MCF 10A (cell line): ENCODE data around the gene PRLH. TPM values are rescaled to one million over a fixed set of nuclear protein-coding genes. Genes with fewer than 3 reads are reported as not detected.

Experiments
- BruUV-seq: library from RNA; stranded (reverse); fragments of 400-500 nt; replicated peaks from 2 replicates; lab custom pipeline; 2021; lab: Mats Ljungman, UMichigan
- CTCF ChIA-PET: fragments of 300-600 bp; sonication (Branson Sonifier 250); formaldehyde crosslinking; extraction: SDS; loops from one replicate; lab custom pipeline; 2021; ENCODE audit warnings: antibody characterized with exemption, inconsistent platforms; lab: Yijun Ruan, JAX
- POLR2A ChIA-PET: fragments of 300-600, 350-650 bp; sonication (Branson Sonifier 250); formaldehyde crosslinking; extraction: SDS; loops from one replicate; lab custom pipeline; 2020; ENCODE audit warnings: antibody characterized with exemption, inconsistent platforms; lab: Yijun Ruan, JAX
- DNase-seq: peaks from one replicate; pipeline ENCODE4 v3.0.0-alpha.2; 2018; ENCODE audit not compliant: unreplicated experiment
- H3K27ac Mint-ChIP-seq: one replicate; pipeline ENCODE4 v1.8.0; 2022; ENCODE audit warnings: mild to moderate bottlenecking, low read depth, mixed read lengths; ENCODE audit not compliant: unreplicated experiment
- H3K27me3 Mint-ChIP-seq: one replicate; pipeline ENCODE4 v1.8.0; 2022; ENCODE audit warnings: mixed read lengths; ENCODE audit not compliant: insufficient read depth, unreplicated experiment
- H3K36me3 Mint-ChIP-seq: one replicate; pipeline ENCODE4 v1.8.0; 2022; ENCODE audit warnings: mild to moderate bottlenecking, moderate library complexity, mixed read lengths; ENCODE audit not compliant: insufficient read depth, unreplicated experiment
- H3K4me1 Mint-ChIP-seq: one replicate; pipeline ENCODE4 v1.8.0; 2022; ENCODE audit warnings: mixed read lengths; ENCODE audit not compliant: insufficient read depth, unreplicated experiment
- H3K4me3 Mint-ChIP-seq: one replicate; pipeline ENCODE4 v1.8.0; 2022; ENCODE audit warnings: mild to moderate bottlenecking, moderate library complexity, mixed read lengths; ENCODE audit not compliant: unreplicated experiment
- H3K9me3 Mint-ChIP-seq: one replicate; pipeline ENCODE4 v1.8.0; 2022; ENCODE audit warnings: mixed read lengths; ENCODE audit not compliant: unreplicated experiment
- CTCF ChIP-seq: fragments of 200-600 bp; IDR thresholded peaks from one replicate; pipeline ENCODE4 v1.8.0; 2022; ENCODE audit warnings: antibody characterized with exemption, mild to moderate bottlenecking; ENCODE audit not compliant: unreplicated experiment
- intact Hi-C: fragments of 100-400 bp; cut with micrococcal nuclease; formaldehyde crosslinking; loops from 2 replicates; pipeline ENCODE4 v1.14.1; 2022
- total RNA-seq: library from RNA; stranded (reverse); gene quantifications from 2 replicates; pipeline ENCODE4 v1.2.3, GENCODE V29; 2022

Gene PRLH
- total RNA-seq, 1 experiment from 2014 or later: not detected

DNA sequence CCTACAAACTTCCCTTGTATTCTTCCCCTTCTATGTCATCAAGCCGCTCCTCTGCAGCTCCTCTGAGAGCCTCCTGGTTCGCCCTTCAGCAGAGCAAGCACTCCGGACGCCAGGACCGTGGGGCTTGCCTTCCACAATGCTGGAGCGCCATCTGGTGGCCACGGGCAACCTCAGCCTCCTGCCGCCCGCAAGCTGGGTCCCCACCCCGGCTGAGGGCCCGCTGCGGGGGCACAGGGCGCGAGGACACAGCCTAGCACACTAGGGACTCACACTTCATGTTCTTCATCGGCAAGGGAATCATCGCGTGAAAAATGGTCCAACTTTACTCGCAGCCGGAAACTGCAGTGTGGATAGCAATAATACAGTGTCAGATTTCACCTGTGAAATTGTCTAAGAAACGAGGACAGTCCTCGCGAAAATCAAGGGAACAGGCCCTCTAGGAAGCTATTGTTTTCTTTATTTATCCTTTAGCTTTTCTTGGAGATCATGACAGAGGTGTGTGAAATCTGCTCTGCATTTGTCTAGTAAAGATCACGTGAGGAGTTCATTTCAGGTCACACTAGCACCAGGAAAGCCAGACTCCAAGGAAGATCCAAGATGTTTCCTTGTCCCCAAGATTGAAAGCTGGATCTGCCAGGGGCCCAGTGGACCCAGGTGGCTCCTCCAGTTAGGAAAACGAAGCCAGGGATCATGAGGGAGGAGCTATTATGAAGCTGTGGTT lies 5.8 kb downstream of the PRLH start:
- Mint-ChIP-seq H3K4me3 (peak overlapping the region; percentile 35), H3K36me3 (no peaks in the 10 kb centered on the region), H3K27ac (peak overlapping the region; percentile 16), H3K4me1 (peaks cover 17% of the 10 kb centered on the region), H3K27me3 (no peaks in the 10 kb centered on the region), H3K9me3 (no peaks in the 10 kb centered on the region)
- TF ChIP-seq CTCF: peak; percentile 97
- DNase-seq: peak; percentile 82
- no TSS peak for BruUV-seq
- POLR2A ChIA-PET: interaction anchor here (0.6 to 2.5 kb wide), 13 partner anchors 11 to 486 kb away, joined by 3 to 25 read pairs (median 3); partner anchors contain the start of genes COPS8, LRRFIP1 and RAB17
- CTCF ChIA-PET: interaction anchor here (0.5 to 9.3 kb wide), 65 partner anchors 9 to 1910 kb away, joined by 3 to 239 read pairs (median 5); partner anchors contain the start of gene RAB17
- intact Hi-C loops: loop anchor here (1.0 to 5.0 kb wide), 5 partner anchors 60 to 450 kb away; partner anchors contain the start of gene COL6A3

- Mint-ChIP-seq H3K4me3 (no peak overlapping the region), H3K4me1 (peaks cover 17% of the 10 kb centered on the region), H3K27ac (no peak overlapping the region), H3K27me3 (no peaks in the 10 kb centered on the region), H3K9me3 (no peaks in the 10 kb centered on the region), H3K36me3 (no peaks in the 10 kb centered on the region)
- no peak for DNase-seq
- intact Hi-C loops: loop anchor here (1.0 to 5.0 kb wide), 5 partner anchors 60 to 450 kb away; partner anchors contain the start of gene COL6A3
- no peak for TF ChIP-seq CTCF
- CTCF ChIA-PET: interaction anchor here (0.5 to 9.3 kb wide), 47 partner anchors 8 to 1862 kb away, joined by 3 to 239 read pairs (median 7); partner anchors contain the start of gene RAB17
- POLR2A ChIA-PET: interaction anchor here (0.6 to 2.5 kb wide), 8 partner anchors 12 to 487 kb away, joined by 3 to 25 read pairs (median 4); partner anchors contain the start of genes COPS8 and LRRFIP1
- no TSS peak for BruUV-seq
Measured at GRCh38 chr2:237572742-237573101, 6.3 kb downstream of the PRLH start.

GRCh38 chr2:237573721-237574415 lies 7.5 kb downstream of the PRLH start:
- Mint-ChIP-seq H3K27me3 (no peaks in the 10 kb centered on the region), H3K27ac (no peak overlapping the region), H3K9me3 (no peaks in the 10 kb centered on the region), H3K4me1 (peaks cover 17% of the 10 kb centered on the region), H3K4me3 (no peak overlapping the region), H3K36me3 (no peaks in the 10 kb centered on the region)
- intact Hi-C loops: loop anchor here (5.0 kb wide), 1 partner anchor 162 kb away; the partner anchor contains the start of gene COL6A3
- no peak for TF ChIP-seq CTCF
- ChIA-PET POLR2A (interaction anchor here (0.6 kb wide), 1 partner anchor 159 kb away, joined by 5 read pairs; no protein-coding TSS in a partner anchor), CTCF (interaction anchor here (0.6 to 9.3 kb wide), 15 partner anchors 15 to 513 kb away, joined by 3 to 239 read pairs (median 4); partner anchors contain the start of gene RAB17)
- DNase-seq: no peak
- BruUV-seq: no TSS peak

GRCh38 chr2:237574467-237574866 lies 8.1 kb downstream of the PRLH start:
- TF ChIP-seq CTCF: no peak
- H3K4me1 Mint-ChIP-seq: peaks cover 17% of the 10 kb centered on the region
- H3K4me3 Mint-ChIP-seq: no peak overlapping the region
- no TSS peak for BruUV-seq
- DNase-seq: no peak
- CTCF ChIA-PET: interaction anchor here (0.6 to 9.3 kb wide), 10 partner anchors 16 to 453 kb away, joined by 3 to 239 read pairs (median 4); partner anchors contain the start of gene RAB17
- H3K27me3 Mint-ChIP-seq: no peaks in the 10 kb centered on the region
- intact Hi-C loops: loop anchor here (5.0 kb wide), 1 partner anchor 162 kb away; the partner anchor contains the start of gene COL6A3
- no peaks in the 10 kb centered on the region for H3K36me3 Mint-ChIP-seq
- H3K27ac Mint-ChIP-seq: no peak overlapping the region
- POLR2A ChIA-PET: no interaction called here
- no peaks in the 10 kb centered on the region for H3K9me3 Mint-ChIP-seq
